ENCODE results near the gene SLC26A4.

DNA sequence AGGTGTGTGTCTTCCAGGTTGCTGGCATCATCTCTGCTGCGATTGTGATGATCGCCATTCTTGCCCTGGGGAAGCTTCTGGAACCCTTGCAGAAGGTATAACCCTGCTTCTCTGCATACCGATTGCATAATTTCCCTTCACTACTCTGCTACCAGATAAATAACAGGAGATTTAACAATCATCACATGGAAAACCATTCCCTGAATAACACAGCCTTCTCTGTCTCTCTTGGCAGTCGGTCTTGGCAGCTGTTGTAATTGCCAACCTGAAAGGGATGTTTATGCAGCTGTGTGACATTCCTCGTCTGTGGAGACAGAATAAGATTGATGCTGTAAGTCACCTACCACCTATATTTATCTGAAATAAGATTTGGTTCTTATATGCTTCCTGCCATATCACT is 33.8 kb downstream of the SLC26A4 start:
- TF ChIP-seq GATA3 (IDR thresholded peaks at IDR 0.05; ENCODE audit: low read depth, low read length) (no peak), GATA2 (IDR thresholded peaks at IDR 0.05; ENCODE audit: low read depth, low read length) (no peak)

Data from SH-SY5Y (cell line).